Measurements from ENCODE around the gene CDKN2C.

CDKN2C gene

DNA sequence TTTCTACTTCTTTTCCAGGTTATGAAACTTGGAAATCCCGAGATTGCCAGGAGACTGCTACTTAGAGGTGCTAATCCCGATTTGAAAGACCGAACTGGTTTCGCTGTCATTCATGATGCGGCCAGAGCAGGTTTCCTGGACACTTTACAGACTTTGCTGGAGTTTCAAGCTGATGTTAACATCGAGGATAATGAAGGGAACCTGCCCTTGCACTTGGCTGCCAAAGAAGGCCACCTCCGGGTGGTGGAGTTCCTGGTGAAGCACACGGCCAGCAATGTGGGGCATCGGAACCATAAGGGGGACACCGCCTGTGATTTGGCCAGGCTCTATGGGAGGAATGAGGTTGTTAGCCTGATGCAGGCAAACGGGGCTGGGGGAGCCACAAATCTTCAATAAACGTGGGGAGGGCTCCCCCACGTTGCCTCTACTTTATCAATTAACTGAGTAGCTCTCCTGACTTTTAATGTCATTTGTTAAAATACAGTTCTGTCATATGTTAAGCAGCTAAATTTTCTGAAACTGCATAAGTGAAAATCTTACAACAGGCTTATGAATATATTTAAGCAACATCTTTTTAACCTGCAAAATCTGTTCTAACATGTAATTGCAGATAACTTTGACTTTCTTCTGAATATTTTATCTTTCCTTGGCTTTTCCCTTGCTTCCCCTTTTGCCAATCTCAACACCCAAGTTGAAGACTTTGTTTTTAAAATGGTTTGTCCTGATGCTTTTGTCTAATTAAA is 4.0 kb downstream of the CDKN2C start (continued):
- TF ChIP-seq, protein P1, sequence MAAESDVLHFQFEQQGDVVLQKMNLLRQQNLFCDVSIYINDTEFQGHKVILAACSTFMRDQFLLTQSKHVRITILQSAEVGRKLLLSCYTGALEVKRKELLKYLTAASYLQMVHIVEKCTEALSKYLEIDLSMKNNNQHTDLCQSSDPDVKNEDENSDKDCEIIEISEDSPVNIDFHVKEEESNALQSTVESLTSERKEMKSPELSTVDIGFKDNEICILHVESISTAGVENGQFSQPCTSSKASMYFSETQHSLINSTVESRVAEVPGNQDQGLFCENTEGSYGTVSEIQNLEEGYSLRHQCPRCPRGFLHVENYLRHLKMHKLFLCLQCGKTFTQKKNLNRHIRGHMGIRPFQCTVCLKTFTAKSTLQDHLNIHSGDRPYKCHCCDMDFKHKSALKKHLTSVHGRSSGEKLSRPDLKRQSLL (tag by site-specific recombination; IDR thresholded peaks at IDR 0.05): no peak
- TF ChIP-seq, protein P2, sequence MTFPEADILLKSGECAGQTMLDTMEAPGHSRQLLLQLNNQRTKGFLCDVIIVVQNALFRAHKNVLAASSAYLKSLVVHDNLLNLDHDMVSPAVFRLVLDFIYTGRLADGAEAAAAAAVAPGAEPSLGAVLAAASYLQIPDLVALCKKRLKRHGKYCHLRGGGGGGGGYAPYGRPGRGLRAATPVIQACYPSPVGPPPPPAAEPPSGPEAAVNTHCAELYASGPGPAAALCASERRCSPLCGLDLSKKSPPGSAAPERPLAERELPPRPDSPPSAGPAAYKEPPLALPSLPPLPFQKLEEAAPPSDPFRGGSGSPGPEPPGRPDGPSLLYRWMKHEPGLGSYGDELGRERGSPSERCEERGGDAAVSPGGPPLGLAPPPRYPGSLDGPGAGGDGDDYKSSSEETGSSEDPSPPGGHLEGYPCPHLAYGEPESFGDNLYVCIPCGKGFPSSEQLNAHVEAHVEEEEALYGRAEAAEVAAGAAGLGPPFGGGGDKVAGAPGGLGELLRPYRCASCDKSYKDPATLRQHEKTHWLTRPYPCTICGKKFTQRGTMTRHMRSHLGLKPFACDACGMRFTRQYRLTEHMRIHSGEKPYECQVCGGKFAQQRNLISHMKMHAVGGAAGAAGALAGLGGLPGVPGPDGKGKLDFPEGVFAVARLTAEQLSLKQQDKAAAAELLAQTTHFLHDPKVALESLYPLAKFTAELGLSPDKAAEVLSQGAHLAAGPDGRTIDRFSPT (tag by site-specific recombination; IDR thresholded peaks at IDR 0.05): no peak
- no peak for TF ChIP-seq IKZF3 (tag by site-specific recombination; IDR thresholded peaks at IDR 0.05)
- peak; percentile 83 for TF ChIP-seq ZNF600 (tag by site-specific recombination; IDR thresholded peaks at IDR 0.05)
- TF ChIP-seq, protein P3, sequence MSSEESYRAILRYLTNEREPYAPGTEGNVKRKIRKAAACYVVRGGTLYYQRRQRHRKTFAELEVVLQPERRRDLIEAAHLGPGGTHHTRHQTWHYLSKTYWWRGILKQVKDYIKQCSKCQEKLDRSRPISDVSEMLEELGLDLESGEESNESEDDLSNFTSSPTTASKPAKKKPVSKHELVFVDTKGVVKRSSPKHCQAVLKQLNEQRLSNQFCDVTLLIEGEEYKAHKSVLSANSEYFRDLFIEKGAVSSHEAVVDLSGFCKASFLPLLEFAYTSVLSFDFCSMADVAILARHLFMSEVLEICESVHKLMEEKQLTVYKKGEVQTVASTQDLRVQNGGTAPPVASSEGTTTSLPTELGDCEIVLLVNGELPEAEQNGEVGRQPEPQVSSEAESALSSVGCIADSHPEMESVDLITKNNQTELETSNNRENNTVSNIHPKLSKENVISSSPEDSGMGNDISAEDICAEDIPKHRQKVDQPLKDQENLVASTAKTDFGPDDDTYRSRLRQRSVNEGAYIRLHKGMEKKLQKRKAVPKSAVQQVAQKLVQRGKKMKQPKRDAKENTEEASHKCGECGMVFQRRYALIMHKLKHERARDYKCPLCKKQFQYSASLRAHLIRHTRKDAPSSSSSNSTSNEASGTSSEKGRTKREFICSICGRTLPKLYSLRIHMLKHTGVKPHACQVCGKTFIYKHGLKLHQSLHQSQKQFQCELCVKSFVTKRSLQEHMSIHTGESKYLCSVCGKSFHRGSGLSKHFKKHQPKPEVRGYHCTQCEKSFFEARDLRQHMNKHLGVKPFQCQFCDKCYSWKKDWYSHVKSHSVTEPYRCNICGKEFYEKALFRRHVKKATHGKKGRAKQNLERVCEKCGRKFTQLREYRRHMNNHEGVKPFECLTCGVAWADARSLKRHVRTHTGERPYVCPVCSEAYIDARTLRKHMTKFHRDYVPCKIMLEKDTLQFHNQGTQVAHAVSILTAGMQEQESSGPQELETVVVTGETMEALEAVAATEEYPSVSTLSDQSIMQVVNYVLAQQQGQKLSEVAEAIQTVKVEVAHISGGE (tag by site-specific recombination; conservative IDR thresholded peaks at IDR 0.05; ENCODE audit: low read depth): peak; percentile 86
- no peak for TF ChIP-seq KLF1 (tag by site-specific recombination; IDR thresholded peaks at IDR 0.05)
- TF ChIP-seq ZNF114 (tag by site-specific recombination; IDR thresholded peaks at IDR 0.05): no peak
- TF ChIP-seq, protein P4, sequence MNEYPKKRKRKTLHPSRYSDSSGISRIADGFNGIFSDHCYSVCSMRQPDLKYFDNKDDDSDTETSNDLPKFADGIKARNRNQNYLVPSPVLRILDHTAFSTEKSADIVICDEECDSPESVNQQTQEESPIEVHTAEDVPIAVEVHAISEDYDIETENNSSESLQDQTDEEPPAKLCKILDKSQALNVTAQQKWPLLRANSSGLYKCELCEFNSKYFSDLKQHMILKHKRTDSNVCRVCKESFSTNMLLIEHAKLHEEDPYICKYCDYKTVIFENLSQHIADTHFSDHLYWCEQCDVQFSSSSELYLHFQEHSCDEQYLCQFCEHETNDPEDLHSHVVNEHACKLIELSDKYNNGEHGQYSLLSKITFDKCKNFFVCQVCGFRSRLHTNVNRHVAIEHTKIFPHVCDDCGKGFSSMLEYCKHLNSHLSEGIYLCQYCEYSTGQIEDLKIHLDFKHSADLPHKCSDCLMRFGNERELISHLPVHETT (tag by site-specific recombination; IDR thresholded peaks at IDR 0.05): no peak
- TF ChIP-seq ZNF16 (tag by site-specific recombination; IDR thresholded peaks at IDR 0.05; ENCODE audit: low read depth): no peak

DNA sequence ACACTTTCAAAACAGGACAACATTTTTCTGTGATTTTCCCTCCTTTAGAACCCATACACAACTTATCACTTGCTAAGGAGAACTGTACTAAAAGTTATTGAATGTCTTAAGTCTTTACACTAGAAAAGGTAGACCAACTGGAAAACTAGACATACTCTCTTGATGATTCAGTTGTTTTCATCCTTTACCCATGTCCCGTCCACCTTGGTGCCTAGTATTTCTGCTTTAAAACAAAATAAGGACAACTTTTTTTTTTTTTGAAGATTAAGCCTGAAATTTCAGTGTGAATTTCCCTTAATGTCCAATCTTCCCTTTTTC is 4.5 kb downstream of the CDKN2C start:
- TF ChIP-seq PRDM1 (tag by site-specific recombination; IDR thresholded peaks at IDR 0.05) (peak; percentile 67), ZNF521 (tag by site-specific recombination; IDR thresholded peaks at IDR 0.05) (no peak)
- Histone ChIP-seq H3K9me3 (ENCODE audit: control insufficient read depth, insufficient read depth, low read depth, low read length) (no peaks in the 10 kb centered on the region), H3K4me1 (ENCODE audit: control insufficient read depth, insufficient read depth, low read length) (peaks cover 10% of the 10 kb centered on the region; the same call in 1 of the 2 replicates), H3K27ac (ENCODE audit: extremely low read depth, low read depth, low read length) (no peak overlapping the region), H3K36me3 (ENCODE audit: control insufficient read depth in 2 of 2, insufficient read depth in 1 of 2, low read length in 2 of 2) (peaks cover 0 to 2% of the 10 kb centered on the region in 2 experiments; a peak in 1 of 3 replicates), H3K4me3 (ENCODE audit: low read depth, low read length) (no peak overlapping the region; the same call in 1 of the 2 replicates)
- ChIA-PET CTCF (interaction anchor here (0.7 kb wide), 1 partner anchor 119 kb away, joined by 5 read pairs; no protein-coding TSS in a partner anchor), POLR2A (no interaction called here)

DNA sequence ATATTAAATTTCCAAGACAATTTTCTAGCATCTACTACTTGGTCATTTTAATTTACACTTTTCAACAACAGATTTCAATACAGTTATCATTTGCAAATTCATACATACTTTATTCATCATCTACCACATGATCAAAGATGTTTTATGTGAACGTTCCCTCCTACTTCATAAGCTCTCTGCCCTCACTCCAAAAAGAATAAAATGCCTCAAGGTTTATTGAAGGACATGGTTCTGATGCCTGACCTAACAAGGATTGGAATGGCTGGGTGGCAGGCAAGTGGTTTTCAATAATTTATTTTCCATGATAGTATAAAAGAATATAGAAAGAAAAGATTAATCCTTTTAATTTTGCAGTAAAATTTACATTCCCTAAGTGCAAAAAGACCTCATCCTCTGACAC is 5.4 kb downstream of the CDKN2C start:
- H3K4me3 ChIP-seq (ENCODE audit: low read depth, low read length): peak overlapping the region; percentile 98
- H3K9me3 ChIP-seq (ENCODE audit: control insufficient read depth, insufficient read depth, low read depth, low read length): no peaks in the 10 kb centered on the region
- CTCF ChIA-PET: interaction anchor here (0.6 to 1.1 kb wide), 3 partner anchors 44 to 213 kb away, joined by 3 read pairs; no protein-coding TSS in a partner anchor
- POLR2A ChIA-PET: interaction anchor here (1.0 kb wide), 1 partner anchor 14 kb away, joined by 3 read pairs; no protein-coding TSS in a partner anchor
- no peak overlapping the region for H3K27ac ChIP-seq (ENCODE audit: extremely low read depth, low read depth, low read length)
- peaks cover 0 to 2% of the 10 kb centered on the region in 2 experiments; a peak in 1 of 3 replicates for H3K36me3 ChIP-seq (ENCODE audit: control insufficient read depth in 2 of 2, insufficient read depth in 1 of 2, low read length in 2 of 2)
- H3K4me1 ChIP-seq (ENCODE audit: control insufficient read depth, insufficient read depth, low read length): peaks cover 10% of the 10 kb centered on the region; the same call in 1 of the 2 replicates
- TF ChIP-seq, protein P5, sequence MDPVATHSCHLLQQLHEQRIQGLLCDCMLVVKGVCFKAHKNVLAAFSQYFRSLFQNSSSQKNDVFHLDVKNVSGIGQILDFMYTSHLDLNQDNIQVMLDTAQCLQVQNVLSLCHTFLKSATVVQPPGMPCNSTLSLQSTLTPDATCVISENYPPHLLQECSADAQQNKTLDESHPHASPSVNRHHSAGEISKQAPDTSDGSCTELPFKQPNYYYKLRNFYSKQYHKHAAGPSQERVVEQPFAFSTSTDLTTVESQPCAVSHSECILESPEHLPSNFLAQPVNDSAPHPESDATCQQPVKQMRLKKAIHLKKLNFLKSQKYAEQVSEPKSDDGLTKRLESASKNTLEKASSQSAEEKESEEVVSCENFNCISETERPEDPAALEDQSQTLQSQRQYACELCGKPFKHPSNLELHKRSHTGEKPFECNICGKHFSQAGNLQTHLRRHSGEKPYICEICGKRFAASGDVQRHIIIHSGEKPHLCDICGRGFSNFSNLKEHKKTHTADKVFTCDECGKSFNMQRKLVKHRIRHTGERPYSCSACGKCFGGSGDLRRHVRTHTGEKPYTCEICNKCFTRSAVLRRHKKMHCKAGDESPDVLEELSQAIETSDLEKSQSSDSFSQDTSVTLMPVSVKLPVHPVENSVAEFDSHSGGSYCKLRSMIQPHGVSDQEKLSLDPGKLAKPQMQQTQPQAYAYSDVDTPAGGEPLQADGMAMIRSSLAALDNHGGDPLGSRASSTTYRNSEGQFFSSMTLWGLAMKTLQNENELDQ (tag by site-specific recombination; IDR thresholded peaks at IDR 0.05; ENCODE audit: low read depth): no peak
- no peak for TF ChIP-seq ZNF221 (tag by site-specific recombination; IDR thresholded peaks at IDR 0.05; ENCODE audit: borderline replicate concordance)
- TF ChIP-seq, protein P6, sequence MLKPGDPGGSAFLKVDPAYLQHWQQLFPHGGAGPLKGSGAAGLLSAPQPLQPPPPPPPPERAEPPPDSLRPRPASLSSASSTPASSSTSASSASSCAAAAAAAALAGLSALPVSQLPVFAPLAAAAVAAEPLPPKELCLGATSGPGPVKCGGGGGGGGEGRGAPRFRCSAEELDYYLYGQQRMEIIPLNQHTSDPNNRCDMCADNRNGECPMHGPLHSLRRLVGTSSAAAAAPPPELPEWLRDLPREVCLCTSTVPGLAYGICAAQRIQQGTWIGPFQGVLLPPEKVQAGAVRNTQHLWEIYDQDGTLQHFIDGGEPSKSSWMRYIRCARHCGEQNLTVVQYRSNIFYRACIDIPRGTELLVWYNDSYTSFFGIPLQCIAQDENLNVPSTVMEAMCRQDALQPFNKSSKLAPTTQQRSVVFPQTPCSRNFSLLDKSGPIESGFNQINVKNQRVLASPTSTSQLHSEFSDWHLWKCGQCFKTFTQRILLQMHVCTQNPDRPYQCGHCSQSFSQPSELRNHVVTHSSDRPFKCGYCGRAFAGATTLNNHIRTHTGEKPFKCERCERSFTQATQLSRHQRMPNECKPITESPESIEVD (tag by site-specific recombination; IDR thresholded peaks at IDR 0.05): peak; percentile 40; the same call in 1 of the 2 replicates
- TF ChIP-seq ZNF366 (tag by site-specific recombination; conservative IDR thresholded peaks at IDR 0.05): no peak
- TF ChIP-seq FEZF1 (tag by site-specific recombination; IDR thresholded peaks at IDR 0.05): 0 out of 2 replicates have a peak, but pooled peaks have one; percentile 18
- TF ChIP-seq ZBTB20 (tag by site-specific recombination; IDR thresholded peaks at IDR 0.05): no peak
- TF ChIP-seq ZNF10 (tag by site-specific recombination; IDR thresholded peaks at IDR 0.05): no peak
- no peak for TF ChIP-seq ZNF830 (tag by site-specific recombination; IDR thresholded peaks at IDR 0.05; ENCODE audit: low read depth)
- TF ChIP-seq ZNF121 (tag by site-specific recombination; IDR thresholded peaks at IDR 0.05): no peak

All from HEK293 (cell line).